Superior temporal gyrus (tissue), 1 donor: Measurements from ENCODE around the gene PARD3B.

Experiments used
- DNase-seq: peaks from one replicate; pipeline ENCODE4 v3.0.0-alpha.2; 2016; ENCODE audit errors: extremely low spot score

PARD3B gene

GRCh38 chr2:205650450-205650849 is 1105.2 kb downstream of the PARD3B start:
- DNase-seq: no peak

GRCh38 chr2:205650931-205651330 is 1105.7 kb downstream of the PARD3B start:
- DNase-seq: no peak

GRCh38 chr2:205651719-205652118 is 1106.4 kb downstream of the PARD3B start:
- no peak for DNase-seq

- no peak for DNase-seq
Measured at GRCh38 chr2:205654878-205655605, 1109.8 kb downstream of the PARD3B start.

- no peak for DNase-seq
Measured at GRCh38 chr2:205655779-205656456, 1110.6 kb downstream of the PARD3B start.

- DNase-seq: no peak
Measured at GRCh38 chr2:205656461-205656860, 1111.2 kb downstream of the PARD3B start.

- DNase-seq: no peak
Measured at GRCh38 chr2:205656941-205657340, 1111.7 kb downstream of the PARD3B start.

GRCh38 chr2:205657579-205657978 is 1112.3 kb downstream of the PARD3B start:
- DNase-seq: no peak

GRCh38 chr2:205658068-205658467 is 1112.8 kb downstream of the PARD3B start:
- no peak for DNase-seq

GRCh38 chr2:205658572-205658971 is 1113.3 kb downstream of the PARD3B start:
- no peak for DNase-seq

- no peak for DNase-seq
Measured at GRCh38 chr2:205659922-205660321, 1114.6 kb downstream of the PARD3B start.

- DNase-seq: peak; percentile 59
Measured at GRCh38 chr2:205660521-205661124, 1115.3 kb downstream of the PARD3B start.

- no peak for DNase-seq
Measured at GRCh38 chr2:205661281-205661680, 1116.0 kb downstream of the PARD3B start.

GRCh38 chr2:205662206-205662965 is 1117.1 kb downstream of the PARD3B start:
- no peak for DNase-seq

- no peak for DNase-seq
Measured at GRCh38 chr2:205665791-205666190, 1120.5 kb downstream of the PARD3B start.
